WTC11 (cell line): ENCODE measurements around the gene TMEM147. TPM values are rescaled to one million over a fixed set of nuclear protein-coding genes. Genes with fewer than 3 reads are reported as not detected.

ENCODE experiments used
- total RNA-seq: library from RNA; stranded (reverse); gene quantifications from 3 replicates; pipeline ENCODE4 v1.2.3, GENCODE V29; 2021

Gene TMEM147
- total RNA-seq, 1 experiment from 2014 or later, result 135 TPM

Other genes with a start within 250 kb of the TMEM147 start
- 0.28 to 1.1 TPM (median 0.55 TPM) in 3 replicates for gene CD22, start 216.4 kb upstream of the TMEM147 start, total RNA-seq
- gene FFAR1, start 197.7 kb upstream of the TMEM147 start, total RNA-seq, result 0.07 TPM in 1 of 3 replicates, not detected in the others
- gene FFAR3, start 187.2 kb upstream of the TMEM147 start, total RNA-seq, result not detected in 3 replicates
- not detected in 3 replicates for gene GPR42, start 174.6 kb upstream of the TMEM147 start, total RNA-seq
- gene FFAR2, start 97.4 kb upstream of the TMEM147 start, total RNA-seq, result not detected in 3 replicates
- 1.3 to 3.2 TPM (median 1.7 TPM) in 3 replicates for gene KRTDAP, start 55.2 kb upstream of the TMEM147 start, total RNA-seq
- 284 to 302 TPM (median 285 TPM) in 3 replicates for gene DMKN, start 32.0 kb upstream of the TMEM147 start, total RNA-seq
- 0.15 to 0.39 TPM in 2 of 3 replicates, not detected in the other for gene SBSN, start 17.3 kb upstream of the TMEM147 start, total RNA-seq
- gene GAPDHS, start 12.2 kb upstream of the TMEM147 start, total RNA-seq, result 0.20 to 0.30 TPM in 2 of 3 replicates, not detected in the other
- 0.59 to 1.2 TPM (median 1.1 TPM) in 3 replicates for gene ATP4A, start 18.0 kb downstream of the TMEM147 start, total RNA-seq
- not detected in 3 replicates for gene PMIS2, start 40.5 kb downstream of the TMEM147 start, total RNA-seq
- gene HAUS5, start 67.1 kb downstream of the TMEM147 start, total RNA-seq, result 23.5 to 25.4 TPM (median 24.4 TPM) in 3 replicates
- 84.7 to 94.9 TPM (median 88.6 TPM) in 3 replicates for gene RBM42, start 83.4 kb downstream of the TMEM147 start, total RNA-seq
- gene ETV2, start 96.1 kb downstream of the TMEM147 start, total RNA-seq, result 1.4 to 1.9 TPM (median 1.7 TPM) in 3 replicates
- gene COX6B1, start 102.7 kb downstream of the TMEM147 start, total RNA-seq, result 523 to 536 TPM (median 526 TPM) in 3 replicates
- gene UPK1A, start 120.9 kb downstream of the TMEM147 start, total RNA-seq, result 1.6 to 3.0 TPM (median 2.7 TPM) in 3 replicates
- gene ZBTB32, start 158.9 kb downstream of the TMEM147 start, total RNA-seq, result 0.11 to 0.34 TPM (median 0.18 TPM) in 3 replicates
- gene KMT2B, start 172.4 kb downstream of the TMEM147 start, total RNA-seq, result 53.6 to 66.6 TPM (median 58.1 TPM) in 3 replicates
- 9.9 to 12.7 TPM (median 12.3 TPM) in 3 replicates for gene IGFLR1, start 196.8 kb downstream of the TMEM147 start, total RNA-seq
- 19.7 to 20.9 TPM (median 20.8 TPM) in 3 replicates for gene U2AF1L4, start 199.8 kb downstream of the TMEM147 start, total RNA-seq
- 80.3 to 85.3 TPM (median 84.0 TPM) in 3 replicates for gene PSENEN, start 200.0 kb downstream of the TMEM147 start, total RNA-seq
- 4.7 to 6.4 TPM (median 5.6 TPM) in 3 replicates for gene LIN37, start 202.9 kb downstream of the TMEM147 start, total RNA-seq
- gene HSPB6, start 211.4 kb downstream of the TMEM147 start, total RNA-seq, result 1.4 to 2.5 TPM (median 1.7 TPM) in 3 replicates
- 32.9 to 36.7 TPM (median 36.2 TPM) in 3 replicates for gene PROSER3, start 212.6 kb downstream of the TMEM147 start, total RNA-seq
- 36.8 to 43.9 TPM (median 39.8 TPM) in 3 replicates for gene ARHGAP33, start 229.9 kb downstream of the TMEM147 start, total RNA-seq